ENCODE results near the gene EDEM2. TPM values are rescaled to one million over a fixed set of nuclear protein-coding genes. Genes with fewer than 3 reads are reported as not detected.

EDEM2 gene
- total and polyA plus RNA-seq, 2 of the 13 experiments (the other 11 are each of a cell fraction or from before 2014, with no cell fraction given) = 33.1 to 46.9 TPM

GRCh38 chr20:35146920-35147574 lies at the start of gene EDEM2 (continued):
- TF ChIP-seq HNRNPL (IDR thresholded peaks at IDR 0.05; ENCODE audit: low read depth, low read length) (0 out of 2 replicates have a peak, but pooled peaks have one; percentile 29), ZNF382 (CRISPR knock-in tag; IDR thresholded peaks at IDR 0.05; ENCODE audit: borderline replicate concordance) (no peak), PHF5A (CRISPR knock-in tag; IDR thresholded peaks at IDR 0.05; ENCODE audit: low read depth, unreplicated experiment) (peak; percentile 38), ZNF329 (CRISPR knock-in tag; IDR thresholded peaks at IDR 0.05; ENCODE audit: low read depth) (peak; percentile 54; the same call in 1 of the 2 replicates), NFATC3 (CRISPR knock-in tag; IDR thresholded peaks at IDR 0.05) (peak; percentile 4; the same call in 1 of the 2 replicates), SP4 (CRISPR knock-in tag; IDR thresholded peaks at IDR 0.05) (peak; percentile 73; the same call in 1 of the 2 replicates), TARDBP (CRISPR knock-in tag; IDR thresholded peaks at IDR 0.05) (peak; percentile 89), MTF2 (CRISPR knock-in tag; IDR thresholded peaks at IDR 0.05; ENCODE audit: borderline replicate concordance) (peak; percentile 83; the same call in 1 of the 2 replicates), JARID2 (CRISPR knock-in tag; IDR thresholded peaks at IDR 0.05; ENCODE audit: insufficient replicate concordance) (no peak), ZNF44 (CRISPR knock-in tag; IDR thresholded peaks at IDR 0.05) (peak; percentile 26; the same call in 1 of the 2 replicates), ATF3 (CRISPR knock-in tag; IDR thresholded peaks at IDR 0.05) (peak; percentile 43; the same call in 1 of the 2 replicates), ZNF543 (CRISPR knock-in tag; IDR thresholded peaks at IDR 0.05) (peak; percentile 96), GTF3A (CRISPR knock-in tag; conservative IDR thresholded peaks at IDR 0.05) (peak; percentile 64; the same call in 1 of the 2 replicates), ZNF10 (CRISPR knock-in tag; IDR thresholded peaks at IDR 0.05; ENCODE audit: borderline replicate concordance, low read depth) (no peak), ZNF292 (CRISPR knock-in tag; IDR thresholded peaks at IDR 0.05; ENCODE audit: borderline replicate concordance, low read depth) (peak; percentile 100), MAFF (IDR thresholded peaks at IDR 0.05; ENCODE audit: low read depth, low read length) (peak; percentile 49), ZNF615 (CRISPR knock-in tag; IDR thresholded peaks at IDR 0.05; ENCODE audit: borderline replicate concordance) (peak; percentile 74), ZNF3 (CRISPR knock-in tag; IDR thresholded peaks at IDR 0.05) (no peak), EHMT2 (IDR thresholded peaks at IDR 0.05; ENCODE audit: borderline replicate concordance, low read depth, low read length) (no peak), FOSL1 (CRISPR knock-in tag; IDR thresholded peaks at IDR 0.05; ENCODE audit: borderline replicate concordance) (no peak), RORA (CRISPR knock-in tag; IDR thresholded peaks at IDR 0.05) (no peak)
- TF ChIP-seq, protein P1, sequence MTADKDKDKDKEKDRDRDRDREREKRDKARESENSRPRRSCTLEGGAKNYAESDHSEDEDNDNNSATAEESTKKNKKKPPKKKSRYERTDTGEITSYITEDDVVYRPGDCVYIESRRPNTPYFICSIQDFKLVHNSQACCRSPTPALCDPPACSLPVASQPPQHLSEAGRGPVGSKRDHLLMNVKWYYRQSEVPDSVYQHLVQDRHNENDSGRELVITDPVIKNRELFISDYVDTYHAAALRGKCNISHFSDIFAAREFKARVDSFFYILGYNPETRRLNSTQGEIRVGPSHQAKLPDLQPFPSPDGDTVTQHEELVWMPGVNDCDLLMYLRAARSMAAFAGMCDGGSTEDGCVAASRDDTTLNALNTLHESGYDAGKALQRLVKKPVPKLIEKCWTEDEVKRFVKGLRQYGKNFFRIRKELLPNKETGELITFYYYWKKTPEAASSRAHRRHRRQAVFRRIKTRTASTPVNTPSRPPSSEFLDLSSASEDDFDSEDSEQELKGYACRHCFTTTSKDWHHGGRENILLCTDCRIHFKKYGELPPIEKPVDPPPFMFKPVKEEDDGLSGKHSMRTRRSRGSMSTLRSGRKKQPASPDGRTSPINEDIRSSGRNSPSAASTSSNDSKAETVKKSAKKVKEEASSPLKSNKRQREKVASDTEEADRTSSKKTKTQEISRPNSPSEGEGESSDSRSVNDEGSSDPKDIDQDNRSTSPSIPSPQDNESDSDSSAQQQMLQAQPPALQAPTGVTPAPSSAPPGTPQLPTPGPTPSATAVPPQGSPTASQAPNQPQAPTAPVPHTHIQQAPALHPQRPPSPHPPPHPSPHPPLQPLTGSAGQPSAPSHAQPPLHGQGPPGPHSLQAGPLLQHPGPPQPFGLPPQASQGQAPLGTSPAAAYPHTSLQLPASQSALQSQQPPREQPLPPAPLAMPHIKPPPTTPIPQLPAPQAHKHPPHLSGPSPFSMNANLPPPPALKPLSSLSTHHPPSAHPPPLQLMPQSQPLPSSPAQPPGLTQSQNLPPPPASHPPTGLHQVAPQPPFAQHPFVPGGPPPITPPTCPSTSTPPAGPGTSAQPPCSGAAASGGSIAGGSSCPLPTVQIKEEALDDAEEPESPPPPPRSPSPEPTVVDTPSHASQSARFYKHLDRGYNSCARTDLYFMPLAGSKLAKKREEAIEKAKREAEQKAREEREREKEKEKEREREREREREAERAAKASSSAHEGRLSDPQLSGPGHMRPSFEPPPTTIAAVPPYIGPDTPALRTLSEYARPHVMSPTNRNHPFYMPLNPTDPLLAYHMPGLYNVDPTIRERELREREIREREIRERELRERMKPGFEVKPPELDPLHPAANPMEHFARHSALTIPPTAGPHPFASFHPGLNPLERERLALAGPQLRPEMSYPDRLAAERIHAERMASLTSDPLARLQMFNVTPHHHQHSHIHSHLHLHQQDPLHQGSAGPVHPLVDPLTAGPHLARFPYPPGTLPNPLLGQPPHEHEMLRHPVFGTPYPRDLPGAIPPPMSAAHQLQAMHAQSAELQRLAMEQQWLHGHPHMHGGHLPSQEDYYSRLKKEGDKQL (CRISPR knock-in tag; IDR thresholded peaks at IDR 0.05; ENCODE audit: low read depth) = no peak
- TF ChIP-seq, protein P2, sequence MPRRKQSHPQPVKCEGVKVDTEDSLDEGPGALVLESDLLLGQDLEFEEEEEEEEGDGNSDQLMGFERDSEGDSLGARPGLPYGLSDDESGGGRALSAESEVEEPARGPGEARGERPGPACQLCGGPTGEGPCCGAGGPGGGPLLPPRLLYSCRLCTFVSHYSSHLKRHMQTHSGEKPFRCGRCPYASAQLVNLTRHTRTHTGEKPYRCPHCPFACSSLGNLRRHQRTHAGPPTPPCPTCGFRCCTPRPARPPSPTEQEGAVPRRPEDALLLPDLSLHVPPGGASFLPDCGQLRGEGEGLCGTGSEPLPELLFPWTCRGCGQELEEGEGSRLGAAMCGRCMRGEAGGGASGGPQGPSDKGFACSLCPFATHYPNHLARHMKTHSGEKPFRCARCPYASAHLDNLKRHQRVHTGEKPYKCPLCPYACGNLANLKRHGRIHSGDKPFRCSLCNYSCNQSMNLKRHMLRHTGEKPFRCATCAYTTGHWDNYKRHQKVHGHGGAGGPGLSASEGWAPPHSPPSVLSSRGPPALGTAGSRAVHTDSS (CRISPR knock-in tag; conservative IDR thresholded peaks at IDR 0.05) = peak; percentile 54; the same call in 1 of the 2 replicates

All from HepG2 (cell line).